Measurements from ENCODE around the gene AGAP1. TPM values are rescaled to one million over a fixed set of nuclear protein-coding genes. Genes with fewer than 3 reads are reported as not detected.

AGAP1 gene
- total RNA-seq, 2 donors from 2014 or later, result 32.8 to 34.7 TPM

DNA sequence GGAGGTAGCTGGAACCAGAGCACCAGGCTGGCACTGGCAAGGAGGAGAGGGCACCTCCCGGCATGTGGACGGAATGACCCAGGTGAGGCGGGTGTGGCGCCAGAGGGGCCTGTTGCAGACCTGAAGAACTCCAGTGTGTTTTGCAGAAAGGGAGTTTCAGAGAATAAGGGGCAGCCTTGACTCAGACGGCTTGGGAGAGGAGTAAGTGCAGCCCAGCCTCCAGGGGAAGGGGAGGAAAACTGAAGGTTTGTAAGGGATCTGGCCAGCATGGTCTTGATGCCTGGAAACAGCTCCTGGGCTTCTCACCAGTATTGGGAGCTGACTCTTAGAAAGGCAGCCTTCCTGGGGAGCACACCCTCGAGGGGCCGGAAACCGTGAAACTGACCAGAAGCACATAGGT is 101.1 kb downstream of the AGAP1 start:
- Histone ChIP-seq H3K4me1 (ENCODE audit: control insufficient read depth, insufficient read depth, low read length) (no peaks in the 10 kb centered on the region), H3K9me3 (ENCODE audit: control insufficient read depth, low read length) (no peaks in the 10 kb centered on the region), H3K27me3 (ENCODE audit: control insufficient read depth, insufficient read depth, low read length, poor library complexity, severe bottlenecking) (no peaks in the 10 kb centered on the region), H3K36me3 (ENCODE audit: control insufficient read depth, insufficient read depth, low read length) (no peaks in the 10 kb centered on the region), H3K4me3 (ENCODE audit: low read length) (no peak overlapping the region), H3K9ac (ENCODE audit: extremely low read depth, low read length, poor library complexity, severe bottlenecking) (no peak overlapping the region), H3K27ac (ENCODE audit: low read depth, low read length) (no peak overlapping the region)
- no peaks in the 10 kb centered on the region for H3K36me3 Mint-ChIP-seq (ENCODE audit: low read depth)
- TF ChIP-seq, protein P1, sequence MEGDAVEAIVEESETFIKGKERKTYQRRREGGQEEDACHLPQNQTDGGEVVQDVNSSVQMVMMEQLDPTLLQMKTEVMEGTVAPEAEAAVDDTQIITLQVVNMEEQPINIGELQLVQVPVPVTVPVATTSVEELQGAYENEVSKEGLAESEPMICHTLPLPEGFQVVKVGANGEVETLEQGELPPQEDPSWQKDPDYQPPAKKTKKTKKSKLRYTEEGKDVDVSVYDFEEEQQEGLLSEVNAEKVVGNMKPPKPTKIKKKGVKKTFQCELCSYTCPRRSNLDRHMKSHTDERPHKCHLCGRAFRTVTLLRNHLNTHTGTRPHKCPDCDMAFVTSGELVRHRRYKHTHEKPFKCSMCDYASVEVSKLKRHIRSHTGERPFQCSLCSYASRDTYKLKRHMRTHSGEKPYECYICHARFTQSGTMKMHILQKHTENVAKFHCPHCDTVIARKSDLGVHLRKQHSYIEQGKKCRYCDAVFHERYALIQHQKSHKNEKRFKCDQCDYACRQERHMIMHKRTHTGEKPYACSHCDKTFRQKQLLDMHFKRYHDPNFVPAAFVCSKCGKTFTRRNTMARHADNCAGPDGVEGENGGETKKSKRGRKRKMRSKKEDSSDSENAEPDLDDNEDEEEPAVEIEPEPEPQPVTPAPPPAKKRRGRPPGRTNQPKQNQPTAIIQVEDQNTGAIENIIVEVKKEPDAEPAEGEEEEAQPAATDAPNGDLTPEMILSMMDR (conservative IDR thresholded peaks at IDR 0.05), result no peak
- WGBS, 2 experiments (ENCODE audit: insufficient coverage in 1 of 2, insufficient read length in 1 of 2), result 90% methylated on average over 3 to 8 of the region's 8 CpGs
- H3K4me1 Mint-ChIP-seq, result peaks cover 18% of the 10 kb centered on the region
- no peak overlapping the region for H3K4me3 Mint-ChIP-seq
- no peaks in the 10 kb centered on the region for H3K27me3 Mint-ChIP-seq (ENCODE audit: insufficient read depth)
- DNase-seq, result no peak
- no peak overlapping the region for H3K27ac Mint-ChIP-seq
- no peaks in the 10 kb centered on the region for H3K9me3 Mint-ChIP-seq

DNA sequence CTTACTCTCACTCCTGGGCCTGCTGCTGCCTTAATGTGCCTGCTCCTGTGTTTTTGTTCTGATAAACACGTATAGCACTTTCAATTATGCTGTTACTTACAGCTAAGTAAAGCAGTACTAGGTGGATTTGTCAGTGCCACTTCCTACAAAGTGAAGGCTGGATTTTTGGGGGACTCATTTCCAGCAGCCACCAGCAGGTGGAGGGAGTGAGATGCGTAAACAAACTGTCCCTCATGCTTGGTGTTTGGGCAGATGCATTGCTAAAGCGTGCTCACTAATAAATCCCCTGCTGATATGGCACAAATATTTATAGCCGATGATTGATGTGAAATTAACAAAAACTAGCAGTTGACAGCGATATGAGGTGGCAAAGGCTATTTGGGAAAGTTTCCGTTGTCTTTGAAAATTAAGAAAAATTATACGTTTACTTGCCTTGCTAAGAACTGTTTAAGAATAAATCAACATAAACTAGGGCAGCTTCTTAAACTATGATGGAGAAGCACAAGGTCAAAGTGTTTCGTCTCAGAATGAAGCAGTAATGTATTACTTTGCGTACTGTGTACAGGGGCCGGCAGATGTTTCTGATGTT is 101.7 kb downstream of the AGAP1 start:
- peak; percentile 91 for DNase-seq
- Histone ChIP-seq H3K9me3 (ENCODE audit: control insufficient read depth, low read length) (no peaks in the 10 kb centered on the region), H3K27ac (ENCODE audit: low read depth, low read length) (no peak overlapping the region), H3K9ac (ENCODE audit: extremely low read depth, low read length, poor library complexity, severe bottlenecking) (no peak overlapping the region), H3K36me3 (ENCODE audit: control insufficient read depth, insufficient read depth, low read length) (no peaks in the 10 kb centered on the region), H3K27me3 (ENCODE audit: control insufficient read depth, insufficient read depth, low read length, poor library complexity, severe bottlenecking) (no peaks in the 10 kb centered on the region), H3K4me3 (ENCODE audit: low read length) (no peak overlapping the region), H3K4me1 (ENCODE audit: control insufficient read depth, insufficient read depth, low read length) (no peaks in the 10 kb centered on the region)
- H3K27me3 Mint-ChIP-seq (ENCODE audit: insufficient read depth), result no peaks in the 10 kb centered on the region
- no peak overlapping the region for H3K4me3 Mint-ChIP-seq
- no peaks in the 10 kb centered on the region for H3K36me3 Mint-ChIP-seq (ENCODE audit: low read depth)
- peaks cover 18% of the 10 kb centered on the region for H3K4me1 Mint-ChIP-seq
- 53 to 65% methylated on average over 8 to 10 of the region's 10 CpGs for WGBS, 2 experiments (ENCODE audit: insufficient coverage in 1 of 2, insufficient read length in 1 of 2)
- TF ChIP-seq, protein P1 (conservative IDR thresholded peaks at IDR 0.05), result peak; percentile 89
- no peak overlapping the region for H3K27ac Mint-ChIP-seq
- H3K9me3 Mint-ChIP-seq, result no peaks in the 10 kb centered on the region

DNA sequence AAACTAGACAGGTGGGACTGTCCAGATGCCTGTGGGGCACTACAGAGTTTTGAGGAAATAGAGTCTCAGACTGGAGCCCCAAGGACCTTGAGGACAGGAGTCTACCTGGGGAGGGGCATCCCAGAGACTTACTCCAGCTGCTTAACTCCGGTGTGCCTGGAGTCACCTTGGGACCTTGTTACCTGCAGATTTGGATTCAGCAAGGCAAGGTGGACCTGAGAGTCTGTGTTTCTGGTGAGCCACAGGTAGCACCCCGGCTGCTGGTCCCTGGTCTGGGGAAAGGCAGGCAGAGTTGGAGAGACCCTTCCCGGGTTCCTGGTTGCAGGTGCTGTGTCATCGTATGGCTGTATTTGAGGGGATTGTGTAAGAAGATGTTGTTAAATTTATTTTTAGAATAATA is 102.4 kb downstream of the AGAP1 start:
- Mint-ChIP-seq H3K36me3 (ENCODE audit: low read depth) (peaks cover 2% of the 10 kb centered on the region), H3K9me3 (peaks cover 4% of the 10 kb centered on the region), H3K4me3 (no peak overlapping the region), H3K4me1 (peaks cover 23% of the 10 kb centered on the region), H3K27ac (no peak overlapping the region), H3K27me3 (ENCODE audit: insufficient read depth) (no peaks in the 10 kb centered on the region)
- no peaks in the 10 kb centered on the region for H3K27me3 ChIP-seq (ENCODE audit: control insufficient read depth, insufficient read depth, low read length, poor library complexity, severe bottlenecking)
- no peak overlapping the region for H3K9ac ChIP-seq (ENCODE audit: extremely low read depth, low read length, poor library complexity, severe bottlenecking)
- H3K4me1 ChIP-seq (ENCODE audit: control insufficient read depth, insufficient read depth, low read length), result no peaks in the 10 kb centered on the region
- no peak overlapping the region for H3K27ac ChIP-seq (ENCODE audit: low read depth, low read length)
- TF ChIP-seq, protein P1 (conservative IDR thresholded peaks at IDR 0.05), result no peak
- WGBS, 2 experiments (ENCODE audit: insufficient coverage in 1 of 2, insufficient read length in 1 of 2), result 91 to 94% methylated on average over 3 to 4 of the region's 4 CpGs
- H3K36me3 ChIP-seq (ENCODE audit: control insufficient read depth, insufficient read depth, low read length), result no peaks in the 10 kb centered on the region
- no peak overlapping the region for H3K4me3 ChIP-seq (ENCODE audit: low read length)
- DNase-seq, result no peak
- H3K9me3 ChIP-seq (ENCODE audit: control insufficient read depth, low read length), result no peaks in the 10 kb centered on the region

Measured in endodermal cell (in vitro differentiated cells).